Gastrocnemius medialis (tissue), 4 donors: ENCODE measurements around the gene KCNS1. TPM values are rescaled to one million over a fixed set of nuclear protein-coding genes. Genes with fewer than 3 reads are reported as not detected.

Experiments
- ATAC-seq, 2 donors: fragments of 150-250 bp; one replicate each; pipeline ENCODE4 v1.9.1; 2016
- DNase-seq, 2 donors: peaks; one replicate each; pipeline ENCODE4 v3.0.0-alpha.2; 2019
- H3K27ac ChIP-seq, 4 donors: fragments of 200-600 bp; sonication (generic); 1 replicate in 1 of 4; 2 replicates in 3 of 4; pipeline ENCODE4 v1.5.1; 2016 to 2018; ENCODE audit warnings: mild to moderate bottlenecking in 2 of 4, moderate library complexity in 1 of 4
- H3K27me3 ChIP-seq, 3 donors: fragments of 200-600 bp; sonication (generic) in 2 of 3; 1 replicate in 1 of 3; 2 replicates in 2 of 3; pipeline versions ENCODE4 v1.5.1 to v1.6.0; 2016 to 2019; ENCODE audit warnings: mild to moderate bottlenecking in 1 of 3, moderate library complexity in 1 of 3
- H3K36me3 ChIP-seq, 2 donors: fragments of 200-600 bp; sonication (generic) in 1 of 2; one replicate each; pipeline ENCODE4 v1.5.1; 2017 to 2018
- H3K4me1 ChIP-seq, 2 donors: fragments of 200-600 bp; sonication (generic) in 1 of 2; one replicate each; pipeline ENCODE4 v1.5.1; 2016 to 2017; ENCODE audit warnings: mild to moderate bottlenecking in 2 of 2
- H3K4me3 ChIP-seq, 4 donors: fragments of 200-600 bp; sonication (generic) in 3 of 4; 1 replicate in 1 of 4; 2 replicates in 3 of 4; pipeline ENCODE4 v1.5.1; 2016 to 2019; ENCODE audit warnings: mild to moderate bottlenecking in 2 of 4
- H3K9me3 ChIP-seq, 3 donors: fragments of 200-600 bp; sonication (generic) in 2 of 3; 1 replicate in 1 of 3; 2 replicates in 2 of 3; pipeline ENCODE4 v1.5.1; 2016 to 2019
- CTCF ChIP-seq, 5 experiments: fragments of 450-650 bp in 3 of 5; fragments of 200-600 bp in 2 of 5; sonication (generic) in 2 of 5; IDR thresholded peaks in 4 of 5; conservative IDR thresholded peaks in 1 of 5; 1 replicate in 4 of 5; 2 replicates in 1 of 5; pipeline ENCODE4 v1.5.1; 2016 to 2019; ENCODE audit warnings: antibody characterized with exemption in 5 of 5, mild to moderate bottlenecking in 3 of 5, moderate library complexity in 3 of 5
- POLR2A ChIP-seq, 2 donors: fragments of 450-650 bp; IDR thresholded peaks; one replicate each; pipeline ENCODE4 v1.6.1; 2017; ENCODE audit warnings: antibody characterized with exemption in 2 of 2, mild to moderate bottlenecking in 2 of 2, moderate library complexity in 2 of 2
- in situ Hi-C, 4 donors: fragments of 200-750 bp; cut with MboI; loops; one replicate each; pipeline versions ENCODE4 v1.15.0 to v1.8.0; 2017; ENCODE audit warnings: low sequenced_read_pairs in 4 of 4
- intact Hi-C: fragments of 100-400 bp; cut with DNase I; formaldehyde crosslinking; loops from one replicate; pipeline ENCODE4 v1.15.1; 2023; ENCODE audit warnings: low total_unique reads
- total RNA-seq, 4 donors: library from RNA; depleted of rRNA; stranded (reverse); fragments of >200 nt; gene quantifications; one replicate each; pipeline versions ENCODE4 v1.1.0 to v1.2.3, GENCODE V29; 2016

Gene KCNS1
- total RNA-seq, 4 donors from 2014 or later: not detected

GRCh38 chr20:45115829-45116228, 14.9 kb upstream of the KCNS1 start:
- no peak overlapping the region for H3K4me3 ChIP-seq
- no peaks in the 10 kb centered on the region for H3K4me1 ChIP-seq
- TF ChIP-seq POLR2A (IDR thresholded peaks at IDR 0.05) (no peak), CTCF (IDR thresholded peaks at IDR 0.05 in 4 of 5, conservative IDR thresholded peaks at IDR 0.05 in 1 of 5) (no peak)
- in situ Hi-C loops (no loop called here), intact Hi-C loops (no loop called here)
- H3K36me3 ChIP-seq: no peaks in the 10 kb centered on the region
- no peaks in the 10 kb centered on the region for H3K9me3 ChIP-seq
- DNase-seq: no peak
- H3K27me3 ChIP-seq: peaks cover 0 to 11% (median 0%) of the 10 kb centered on the region in 3 donors
- no peak for ATAC-seq
- no peak overlapping the region for H3K27ac ChIP-seq

GRCh38 chr20:45115386-45115774, 14.5 kb upstream of the KCNS1 start:
- Histone ChIP-seq H3K4me3 (no peak overlapping the region), H3K36me3 (no peaks in the 10 kb centered on the region), H3K4me1 (no peaks in the 10 kb centered on the region), H3K27ac (no peak overlapping the region), H3K27me3 (peaks cover 0 to 11% (median 0%) of the 10 kb centered on the region in 3 donors), H3K9me3 (no peaks in the 10 kb centered on the region)
- intact Hi-C loops (no loop called here), in situ Hi-C loops (no loop called here)
- ATAC-seq (no peak), DNase-seq (no peak)
- TF ChIP-seq CTCF (IDR thresholded peaks at IDR 0.05 in 4 of 5, conservative IDR thresholded peaks at IDR 0.05 in 1 of 5): no peak
- TF ChIP-seq POLR2A (IDR thresholded peaks at IDR 0.05): no peak

- H3K4me3 ChIP-seq: no peak within 1 kb of the TSS
- ATAC-seq: no peak
- H3K9me3 ChIP-seq: no peaks in the 10 kb centered on the region
- in situ Hi-C loops (no loop called here), intact Hi-C loops (no loop called here)
- no peak for DNase-seq
- H3K4me1 ChIP-seq: no peaks in the 10 kb centered on the region
- H3K36me3 ChIP-seq: no peaks in the 10 kb centered on the region
- H3K27ac ChIP-seq: no peak within 1 kb of the TSS
- TF ChIP-seq CTCF (IDR thresholded peaks at IDR 0.05 in 4 of 5, conservative IDR thresholded peaks at IDR 0.05 in 1 of 5): no peak
- peaks cover 0 to 11% (median 0%) of the 10 kb centered on the region in 3 donors for H3K27me3 ChIP-seq
These were observed 13.8 kb upstream of the KCNS1 start, which contains the start of gene WFDC5 for GRCh38 chr20:45114465-45115385. Gene WFDC5 (minus strand): TSS chr20:45115174. CDS start chr20:45115083, 91 bp downstream.

DNA sequence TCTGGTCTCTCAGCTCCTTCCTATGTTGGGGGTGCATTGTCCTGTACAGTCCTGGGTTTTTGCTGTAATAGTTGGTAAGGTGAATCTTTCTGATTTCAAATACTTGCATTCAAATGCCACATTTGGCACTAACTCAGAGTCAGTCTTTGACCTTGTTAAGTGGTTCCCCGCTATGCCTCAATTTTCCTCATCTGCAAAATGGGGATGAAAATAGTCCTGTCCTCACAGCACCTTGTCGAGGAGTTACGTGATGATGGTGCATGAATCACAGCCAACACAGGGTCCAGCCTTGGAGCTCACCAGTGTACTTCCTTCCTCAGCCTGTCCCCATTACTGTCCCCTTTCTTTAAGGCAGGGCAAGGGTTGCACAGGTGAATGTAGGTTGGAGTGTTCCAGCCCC, 12.9 kb upstream of the KCNS1 start:
- Histone ChIP-seq H3K9me3 (no peaks in the 10 kb centered on the region), H3K27ac (no peak overlapping the region), H3K4me3 (no peak overlapping the region), H3K27me3 (peaks cover 0 to 11% (median 0%) of the 10 kb centered on the region in 3 donors), H3K36me3 (no peaks in the 10 kb centered on the region), H3K4me1 (no peaks in the 10 kb centered on the region)
- DNase-seq: no peak
- no peak for ATAC-seq
- intact Hi-C loops (no loop called here), in situ Hi-C loops (no loop called here)
- TF ChIP-seq POLR2A (IDR thresholded peaks at IDR 0.05) (no peak), CTCF (IDR thresholded peaks at IDR 0.05 in 4 of 5, conservative IDR thresholded peaks at IDR 0.05 in 1 of 5) (no peak)
